Duodenal mucosa (tissue), 2 donors: ENCODE data around the gene SUPT20HL1.

Experiments
- H3K27ac ChIP-seq: one replicate; pipeline ENCODE4 v1.7.0; 2013; ENCODE audit warnings: low read depth, low read length
- H3K27me3 ChIP-seq, 2 donors: one replicate each; pipeline ENCODE4 v1.7.0; 2013; ENCODE audit warnings: low read length in 2 of 2, control low read depth in 1 of 2; ENCODE audit not compliant: insufficient read depth in 2 of 2, control insufficient read depth in 1 of 2
- H3K36me3 ChIP-seq, 2 donors: one replicate each; pipeline ENCODE4 v1.7.0; 2013; ENCODE audit warnings: low read length in 2 of 2, control low read depth in 1 of 2; ENCODE audit not compliant: insufficient read depth in 2 of 2, control insufficient read depth in 1 of 2
- H3K4me1 ChIP-seq, 2 donors: one replicate each; pipeline ENCODE4 v1.7.0; 2013; ENCODE audit warnings: low read length in 2 of 2, control low read depth in 1 of 2; ENCODE audit not compliant: insufficient read depth in 2 of 2, control insufficient read depth in 1 of 2
- H3K4me3 ChIP-seq, 2 donors: one replicate each; pipeline ENCODE4 v1.7.0; 2013; ENCODE audit warnings: low read length in 2 of 2, low read depth in 1 of 2
- H3K9ac ChIP-seq, 2 donors: one replicate each; pipeline ENCODE4 v1.7.0; 2013; ENCODE audit warnings: low read length in 2 of 2, low read depth in 1 of 2
- H3K9me3 ChIP-seq, 2 donors: one replicate each; pipeline ENCODE4 v1.7.0; 2013; ENCODE audit warnings: low read length in 2 of 2, control low read depth in 1 of 2; ENCODE audit not compliant: control insufficient read depth in 1 of 2

Gene SUPT20HL1

DNA sequence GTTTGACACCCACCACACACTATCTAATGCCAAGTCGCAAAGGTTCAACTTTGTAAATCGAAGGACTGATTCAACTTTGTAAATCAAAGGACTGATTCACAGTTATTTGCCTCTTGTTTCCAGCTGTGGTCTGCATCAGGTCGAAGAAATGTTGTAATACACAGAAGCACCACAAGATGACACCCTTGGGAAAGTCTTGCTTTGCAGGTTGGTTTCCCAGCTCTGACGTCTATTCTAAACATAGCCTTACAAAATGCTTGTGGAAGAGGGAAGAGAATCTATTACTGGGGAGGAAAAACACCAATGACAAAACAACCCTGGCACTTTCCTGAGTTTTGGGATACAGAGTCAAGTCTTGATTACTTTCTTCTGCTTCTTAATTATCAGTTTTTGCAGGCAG, 35.3 kb downstream of the SUPT20HL1 start:
- Histone ChIP-seq H3K36me3 (no peaks in the 10 kb centered on the region), H3K4me1 (peaks cover 0 to 6% of the 10 kb centered on the region in 2 donors), H3K27me3 (no peaks in the 10 kb centered on the region), H3K9ac (no peak overlapping the region), H3K4me3 (no peak overlapping the region), H3K9me3 (no peaks in the 10 kb centered on the region), H3K27ac (no peak overlapping the region)

DNA sequence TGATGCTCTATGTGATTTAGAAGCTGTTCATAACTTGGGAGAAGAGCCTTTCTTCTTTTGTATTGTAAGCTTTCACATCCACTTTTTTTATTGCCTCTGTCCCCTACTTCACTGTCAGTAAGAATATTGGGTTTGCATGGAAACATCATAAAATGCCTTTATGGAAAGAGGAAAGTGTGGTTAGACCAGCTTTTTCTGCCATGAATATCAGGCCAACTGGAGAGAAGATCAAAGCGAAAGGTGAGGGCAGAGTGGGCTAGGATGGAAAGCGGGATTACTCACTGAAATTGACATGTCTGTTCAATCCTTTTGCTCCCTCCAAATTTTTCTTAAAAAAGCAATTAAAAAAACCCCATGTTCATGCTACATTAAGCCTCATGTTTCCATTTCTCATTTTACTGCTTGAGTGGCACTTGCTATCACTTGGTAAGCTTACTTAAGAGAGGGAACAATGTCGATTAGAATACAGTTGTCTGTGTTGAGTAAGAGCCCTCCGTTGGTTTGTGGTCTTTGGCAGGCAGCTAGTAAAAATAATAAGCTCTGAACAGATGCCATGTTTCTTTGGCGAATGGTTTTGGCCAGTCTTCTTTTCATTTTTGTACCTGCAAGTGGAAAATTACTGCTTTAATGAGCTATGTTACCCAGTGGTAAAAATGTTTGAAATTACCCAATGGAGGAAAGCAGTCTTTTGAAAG, 35.9 kb downstream of the SUPT20HL1 start:
- Histone ChIP-seq H3K4me3 (no peak overlapping the region), H3K9ac (no peak overlapping the region), H3K4me1 (peaks cover 0 to 6% of the 10 kb centered on the region in 2 donors), H3K27me3 (no peaks in the 10 kb centered on the region), H3K36me3 (no peaks in the 10 kb centered on the region), H3K9me3 (no peaks in the 10 kb centered on the region), H3K27ac (no peak overlapping the region)

- no peaks in the 10 kb centered on the region for H3K36me3 ChIP-seq
- no peaks in the 10 kb centered on the region for H3K27me3 ChIP-seq
- H3K4me1 ChIP-seq: peaks cover 0 to 3% of the 10 kb centered on the region in 2 donors
- no peak overlapping the region for H3K9ac ChIP-seq
- H3K4me3 ChIP-seq: no peak overlapping the region
- no peak overlapping the region for H3K27ac ChIP-seq
- no peaks in the 10 kb centered on the region for H3K9me3 ChIP-seq
These were observed 36.5 kb downstream of the SUPT20HL1 start for GRCh38 chrX:24396931-24397279.

GRCh38 chrX:24398766-24399165, 38.3 kb downstream of the SUPT20HL1 start:
- H3K9ac ChIP-seq: no peak overlapping the region
- no peak overlapping the region for H3K4me3 ChIP-seq
- no peak overlapping the region for H3K27ac ChIP-seq
- no peaks in the 10 kb centered on the region for H3K9me3 ChIP-seq
- H3K4me1 ChIP-seq: no peaks in the 10 kb centered on the region
- H3K27me3 ChIP-seq: no peaks in the 10 kb centered on the region
- no peaks in the 10 kb centered on the region for H3K36me3 ChIP-seq

DNA sequence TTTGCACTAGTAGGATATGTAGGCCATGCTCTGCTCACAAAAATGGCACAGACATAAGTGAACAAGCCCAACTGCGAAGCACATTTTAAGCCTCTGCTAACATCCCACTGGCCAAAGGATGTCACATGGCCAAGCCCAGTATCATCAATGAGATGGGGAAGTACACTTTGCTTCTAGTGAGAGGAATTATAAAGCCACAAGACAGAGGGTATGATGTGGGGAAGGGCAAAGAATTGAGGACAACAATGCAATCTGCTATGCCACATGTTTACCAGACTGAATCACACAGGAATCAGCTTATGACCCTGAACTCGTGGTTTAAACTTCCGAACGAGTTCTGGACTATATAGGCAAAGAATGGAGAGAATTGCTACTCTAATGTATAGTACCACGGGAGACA, 39.1 kb downstream of the SUPT20HL1 start:
- no peaks in the 10 kb centered on the region for H3K36me3 ChIP-seq
- no peak overlapping the region for H3K4me3 ChIP-seq
- no peak overlapping the region for H3K27ac ChIP-seq
- H3K9ac ChIP-seq: no peak overlapping the region
- H3K9me3 ChIP-seq: no peaks in the 10 kb centered on the region
- no peaks in the 10 kb centered on the region for H3K4me1 ChIP-seq
- H3K27me3 ChIP-seq: no peaks in the 10 kb centered on the region

- H3K27me3 ChIP-seq: no peaks in the 10 kb centered on the region
- no peaks in the 10 kb centered on the region for H3K4me1 ChIP-seq
- no peaks in the 10 kb centered on the region for H3K9me3 ChIP-seq
- no peaks in the 10 kb centered on the region for H3K36me3 ChIP-seq
- no peak overlapping the region for H3K9ac ChIP-seq
- H3K27ac ChIP-seq: no peak overlapping the region
- no peak overlapping the region for H3K4me3 ChIP-seq
These were observed 45.5 kb downstream of the SUPT20HL1 start for GRCh38 chrX:24405959-24406358.
